SK-N-SH (cell line): ENCODE results near the gene MED8.

Experiments used
- CTCF ChIP-seq: fragments of 200-600 bp; sonication (generic); IDR thresholded peaks from 2 replicates; pipeline ENCODE4 v1.6.1; 2017; ENCODE audit warnings: antibody characterized with exemption, mild to moderate bottlenecking, moderate library complexity
- MAX ChIP-seq: IDR thresholded peaks from 2 replicates; pipeline ENCODE4 v1.4.0; 2012; ENCODE audit warnings: low read depth
- USF1 ChIP-seq: IDR thresholded peaks from 2 replicates; pipeline ENCODE4 v1.4.0; 2012; ENCODE audit warnings: low read depth, borderline replicate concordance

- TF ChIP-seq CTCF (no peak), USF1 (no peak), MAX (no peak)
These were observed 26.2 kb downstream of the MED8 start for GRCh38 chr1:43363283-43363934.
